ENCODE results near the gene SYTL2.

SYTL2 gene

GRCh38 chr11:85756401-85757200 lies 54.3 kb downstream of the SYTL2 start:
- peak; percentile 10 for DNase-seq

DNA sequence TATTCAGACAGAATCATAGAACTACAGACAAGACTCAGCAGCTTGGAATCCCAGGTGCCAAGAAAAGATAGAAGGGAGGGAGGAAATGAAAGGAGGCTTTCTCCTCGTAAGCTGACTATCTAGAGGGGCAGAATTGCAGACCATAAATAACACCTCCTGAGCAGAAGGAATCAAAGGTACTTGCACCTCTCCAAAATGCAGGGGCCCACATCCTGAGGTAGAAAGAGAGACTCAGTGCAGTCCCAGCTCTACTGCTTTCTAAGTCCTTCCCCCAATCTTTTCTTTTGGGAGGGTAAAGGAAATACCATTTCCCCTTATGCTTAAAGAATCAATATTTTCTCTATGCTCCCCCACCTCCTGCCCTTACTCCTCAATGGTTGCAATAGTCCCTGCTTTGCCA lies 55.2 kb downstream of the SYTL2 start:
- DNase-seq: no peak

GRCh38 chr11:85755285-85755684 lies 55.7 kb downstream of the SYTL2 start:
- no peak for DNase-seq

DNA sequence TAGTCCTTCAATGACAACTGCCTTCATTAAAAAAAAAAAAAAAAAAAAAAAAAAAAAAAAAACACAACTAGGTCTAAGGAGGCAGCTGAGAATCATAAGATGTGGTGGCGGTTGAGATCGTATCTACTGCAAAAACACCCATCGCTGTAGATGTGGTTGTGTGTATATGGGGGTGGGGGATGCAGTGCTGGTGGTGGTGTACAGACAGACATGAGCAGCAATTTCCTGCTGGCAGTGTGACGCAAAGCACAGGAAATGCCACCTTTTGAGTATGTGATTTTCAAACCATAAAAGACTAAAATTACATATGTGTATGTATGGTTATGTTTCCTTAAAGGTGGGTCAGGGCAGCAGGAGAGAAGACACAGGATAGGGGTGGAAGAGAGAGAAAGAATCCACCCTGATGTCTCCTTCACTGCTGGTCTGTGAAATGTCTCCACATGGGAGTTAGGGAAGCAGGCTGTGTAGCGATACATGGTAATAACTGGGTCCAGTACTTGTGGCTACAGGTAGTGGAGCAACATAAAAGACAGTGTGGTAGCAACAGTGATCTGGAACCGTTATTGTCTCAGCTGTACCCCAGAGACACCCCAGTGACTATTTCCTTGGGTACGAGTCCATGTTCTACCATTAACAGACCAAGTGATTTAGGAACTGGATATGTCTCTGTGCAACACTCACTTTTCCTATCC lies 57.9 kb downstream of the SYTL2 start:
- DNase-seq: peak; percentile 84

GRCh38 chr11:85752201-85752889 lies 58.6 kb downstream of the SYTL2 start:
- peak; percentile 25 for DNase-seq

- DNase-seq: no peak
Observed at GRCh38 chr11:85751724-85752123, 59.2 kb downstream of the SYTL2 start.

GRCh38 chr11:85750646-85751045 lies 60.3 kb downstream of the SYTL2 start:
- DNase-seq: no peak

- DNase-seq: no peak
Observed at GRCh38 chr11:85749884-85750283, 61.1 kb downstream of the SYTL2 start.

- no peak for DNase-seq
Observed at GRCh38 chr11:85749287-85749834, 61.6 kb downstream of the SYTL2 start.

GRCh38 chr11:85748455-85748891 lies 62.5 kb downstream of the SYTL2 start:
- no peak for DNase-seq

- no peak for DNase-seq
Observed at GRCh38 chr11:85746670-85747069, 64.3 kb downstream of the SYTL2 start.

DNA sequence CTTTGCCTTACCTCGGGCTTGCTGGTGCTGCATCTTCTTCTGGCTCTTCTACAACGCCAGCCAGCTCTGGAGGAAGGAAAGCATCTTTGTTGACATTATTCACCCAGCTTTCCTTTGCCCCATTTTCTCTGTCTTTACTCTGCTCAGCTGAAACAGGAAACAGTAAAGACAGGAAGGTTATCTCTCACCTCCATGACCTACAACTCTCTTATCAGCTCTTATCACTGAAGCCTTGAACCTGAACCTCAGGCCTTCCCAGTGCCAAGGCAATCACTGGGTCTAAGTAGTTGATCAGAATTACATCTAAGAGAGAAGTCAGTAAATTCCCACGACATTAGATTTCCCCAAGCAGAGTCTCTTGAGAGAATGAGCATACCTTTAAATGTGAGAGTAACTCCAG lies 65.3 kb downstream of the SYTL2 start:
- DNase-seq: no peak

DNA sequence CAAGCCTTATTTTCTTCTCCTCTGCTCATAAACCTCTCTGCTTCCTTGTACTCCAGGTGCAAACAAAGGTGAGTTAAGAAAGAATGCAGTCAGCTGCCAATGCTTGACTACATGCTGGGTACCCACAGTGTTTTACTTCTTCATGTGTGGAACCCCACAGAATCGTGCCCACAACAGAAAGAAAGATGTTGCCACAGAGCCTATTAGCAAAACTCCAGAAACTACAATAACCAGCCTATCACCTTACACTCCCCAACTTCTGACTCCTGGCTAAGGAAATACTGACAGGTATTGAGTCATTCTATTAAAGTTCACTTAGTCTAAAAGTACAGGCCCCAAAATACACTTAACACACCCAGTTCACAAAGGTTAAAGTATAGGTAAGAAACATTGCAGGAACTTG lies 68.1 kb downstream of the SYTL2 start:
- DNase-seq: no peak

DNA sequence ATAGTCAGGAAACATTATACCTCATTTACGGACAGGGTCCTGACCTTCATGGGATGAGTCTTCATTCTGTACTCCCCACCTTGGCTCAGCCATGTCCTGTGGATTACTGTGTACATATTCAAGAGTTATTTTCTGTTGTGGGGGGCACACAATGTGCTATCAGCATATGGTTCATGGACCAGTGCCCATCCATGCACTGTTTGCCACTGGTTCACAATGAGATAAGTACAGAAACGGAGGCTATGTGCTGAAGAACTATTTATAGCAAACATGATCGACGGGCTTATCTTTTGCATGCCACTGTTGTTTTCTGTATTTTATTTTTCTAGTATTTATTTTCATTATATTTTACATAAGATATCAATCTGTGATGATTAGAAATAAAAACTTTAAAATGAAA lies 68.6 kb downstream of the SYTL2 start:
- DNase-seq: no peak

GRCh38 chr11:85740481-85741400 lies 70.2 kb downstream of the SYTL2 start:
- DNase-seq: no peak

GRCh38 chr11:85737738-85738137 lies 73.2 kb downstream of the SYTL2 start:
- peak; percentile 6 for DNase-seq

- DNase-seq: no peak
Observed at GRCh38 chr11:85735876-85736460, 75.0 kb downstream of the SYTL2 start.

DNA sequence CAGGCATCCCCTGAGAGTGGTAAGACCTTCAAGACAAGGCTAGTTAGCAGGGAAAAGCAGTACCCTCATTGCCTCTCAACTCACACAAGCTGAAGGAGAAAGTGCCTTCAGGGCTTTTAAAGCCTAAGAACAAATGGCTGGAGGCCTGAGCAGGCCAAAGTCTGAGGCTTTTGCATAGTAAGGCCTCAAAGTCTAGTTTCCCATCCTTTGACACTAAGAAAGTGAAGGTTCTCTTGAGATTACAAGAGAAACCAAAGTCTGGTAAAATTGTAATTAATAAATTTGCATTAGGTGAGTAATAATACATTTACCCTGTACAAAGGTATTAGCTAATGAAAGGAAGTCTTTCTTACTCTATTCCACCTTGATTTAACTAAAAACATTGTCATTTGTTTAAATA lies 78.0 kb downstream of the SYTL2 start:
- no peak for DNase-seq

GRCh38 chr11:85726381-85726780 lies 84.6 kb downstream of the SYTL2 start:
- DNase-seq: no peak

GRCh38 chr11:85725510-85726258 lies 85.3 kb downstream of the SYTL2 start:
- DNase-seq: no peak
